ENCODE results near the gene DNAL1. TPM values are rescaled to one million over a fixed set of nuclear protein-coding genes. Genes with fewer than 3 reads are reported as not detected.

DNAL1 gene
- polyA plus RNA-seq, 2 of the 4 experiments (the other 2 are of a cell fraction): 8.3 to 16.3 TPM

DNA sequence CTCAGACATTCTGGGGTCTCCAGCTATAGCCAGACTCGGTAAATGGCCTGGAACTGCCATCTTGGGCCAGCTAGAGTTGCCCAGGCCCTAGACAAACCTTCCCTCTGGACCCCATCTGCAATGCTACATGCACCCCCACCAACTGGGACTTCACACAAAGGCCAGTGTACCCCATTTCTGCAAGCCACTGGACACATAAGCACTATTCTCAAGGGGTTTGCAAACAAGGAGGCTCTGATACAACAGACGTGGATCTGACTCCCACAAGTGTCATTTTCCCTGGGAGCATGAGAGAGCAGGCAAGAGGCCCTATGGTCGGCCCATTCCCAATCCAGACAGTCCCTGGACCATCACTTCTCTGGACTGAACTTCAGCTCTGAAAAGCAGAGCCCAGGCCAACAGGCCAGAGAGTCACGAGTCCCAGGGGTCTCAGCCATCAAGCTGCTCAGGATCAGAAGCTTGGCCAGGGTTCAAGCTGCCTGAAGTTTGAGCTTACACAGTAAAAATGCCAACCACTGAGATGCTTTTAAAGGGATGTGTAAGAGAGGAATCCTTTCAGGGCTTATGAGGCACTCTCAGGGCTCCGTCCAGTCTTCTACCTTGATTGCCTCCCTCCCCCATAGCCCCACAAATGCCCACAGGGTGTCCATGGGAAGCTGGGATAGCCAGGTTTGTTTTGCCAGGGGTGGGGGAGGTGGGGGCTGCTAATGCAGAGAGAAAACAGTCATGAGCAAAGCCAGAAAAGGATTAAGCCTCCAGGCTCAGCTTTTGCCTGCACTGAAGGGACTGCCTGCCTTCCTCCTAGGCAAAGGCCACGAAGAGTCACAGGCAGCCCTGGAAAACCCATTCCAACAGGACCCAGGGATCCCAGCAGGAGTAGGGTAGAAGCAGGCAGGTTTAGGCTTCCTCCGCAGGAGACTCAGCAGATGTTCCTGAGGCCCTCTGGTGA, 101.1 kb downstream of the DNAL1 start:
- DNase-seq (ENCODE audit: low read depth in 1 of 2, low spot score in 1 of 2): no peak
- 86% methylated on average over 7 of the region's 7 CpGs for WGBS (ENCODE audit: missing lambda C conversion rate)
- POLR2A ChIA-PET: interaction anchor here (1.0 kb wide), 1 partner anchor 31 kb away, joined by 3 read pairs; no protein-coding TSS in a partner anchor
- FAIRE-seq: no peak
- CTCF ChIA-PET: interaction anchor here (1.1 to 10.6 kb wide), 6 partner anchors 10 to 81 kb away, joined by 3 to 138 read pairs (median 8); a partner anchor contains a TSS
- ATAC-seq: no peak
- Histone ChIP-seq H3K27ac (peak overlapping the region in 1 of 2 experiments; percentile 86; a peak in 3 of 6 replicates), H3K4me1 (peaks cover 80% of the 10 kb centered on the region), H3K9me3 (no peaks in the 10 kb centered on the region), H3K4me3 (no peak overlapping the region), H3K4me2 (no peak overlapping the region; the same call in 2 of the 3 replicates)
- no peak for TF ChIP-seq KDM5A (IDR thresholded peaks at IDR 0.05)
- no peak for TF ChIP-seq MAFK (IDR thresholded peaks at IDR 0.05; ENCODE audit: partially characterized antibody)
- TF ChIP-seq SREBF2 (IDR thresholded peaks at IDR 0.05): no peak
- TF ChIP-seq CBX2 (IDR thresholded peaks at IDR 0.05; ENCODE audit: borderline replicate concordance, low read depth): no peak

DNA sequence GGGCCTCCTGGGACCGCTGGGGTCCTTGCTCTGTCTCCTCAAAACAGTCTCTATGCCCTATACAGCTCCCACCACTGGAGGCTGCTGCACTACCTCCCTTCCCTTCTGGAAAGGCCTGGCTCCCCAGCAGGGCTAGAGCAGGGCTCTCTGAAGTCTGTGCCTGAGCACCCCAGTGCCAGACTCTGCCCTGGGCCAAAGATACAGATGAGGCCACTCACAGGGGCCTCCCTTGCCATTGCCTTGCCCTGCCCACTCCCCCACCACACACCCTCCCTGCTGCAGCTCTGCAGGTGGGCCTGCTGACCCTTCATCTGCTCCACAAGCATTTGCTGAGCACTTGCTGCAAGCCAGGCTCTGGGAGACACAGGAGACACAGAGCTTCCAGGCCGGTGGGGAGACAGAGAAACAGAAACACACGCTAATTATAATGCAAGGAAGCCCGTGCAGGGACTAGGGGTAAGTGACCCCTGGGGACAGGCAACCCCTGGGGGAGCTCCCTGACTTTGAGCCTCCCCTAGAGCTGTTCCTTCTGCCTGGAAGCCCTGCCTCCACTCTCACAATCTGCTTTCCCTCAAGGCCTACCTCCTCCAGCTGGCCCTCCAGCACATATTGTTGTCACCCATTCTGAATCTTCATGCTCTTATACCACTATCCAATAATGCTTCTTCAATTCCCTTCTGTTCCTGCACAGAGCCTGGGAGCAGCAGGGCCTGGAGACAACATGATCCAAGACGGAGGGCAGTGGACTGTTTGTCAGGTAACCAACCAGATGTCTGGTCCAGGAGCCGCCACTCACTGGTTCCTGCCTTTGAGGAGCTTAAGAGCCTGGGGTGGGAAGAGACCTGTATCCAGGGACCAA, 102.0 kb downstream of the DNAL1 start:
- ChIA-PET POLR2A (interaction anchor here (1.0 kb wide), 1 partner anchor 32 kb away, joined by 3 read pairs; no protein-coding TSS in a partner anchor), CTCF (interaction anchor here (0.5 to 10.6 kb wide), 6 partner anchors 9 to 738 kb away, joined by 3 to 138 read pairs (median 4); a partner anchor contains a TSS)
- WGBS (ENCODE audit: missing lambda C conversion rate): 80% methylated on average over 6 of the region's 6 CpGs
- Histone ChIP-seq H3K4me3 (no peak overlapping the region), H3K4me1 (peaks cover 80% of the 10 kb centered on the region), H3K9me3 (no peaks in the 10 kb centered on the region), H3K4me2 (no peak overlapping the region), H3K27ac (peak overlapping the region in 1 of 2 experiments; percentile 86; a peak in 2 of 6 replicates)
- no peak for DNase-seq (ENCODE audit: low read depth in 1 of 2, low spot score in 1 of 2)
- no peak for FAIRE-seq
- TF ChIP-seq MYC (IDR thresholded peaks at IDR 0.05; ENCODE audit: borderline replicate concordance, low read length): no peak
- no peak for TF ChIP-seq RARB (CRISPR knock-in tag; IDR thresholded peaks at IDR 0.05)
- TF ChIP-seq, protein P1, sequence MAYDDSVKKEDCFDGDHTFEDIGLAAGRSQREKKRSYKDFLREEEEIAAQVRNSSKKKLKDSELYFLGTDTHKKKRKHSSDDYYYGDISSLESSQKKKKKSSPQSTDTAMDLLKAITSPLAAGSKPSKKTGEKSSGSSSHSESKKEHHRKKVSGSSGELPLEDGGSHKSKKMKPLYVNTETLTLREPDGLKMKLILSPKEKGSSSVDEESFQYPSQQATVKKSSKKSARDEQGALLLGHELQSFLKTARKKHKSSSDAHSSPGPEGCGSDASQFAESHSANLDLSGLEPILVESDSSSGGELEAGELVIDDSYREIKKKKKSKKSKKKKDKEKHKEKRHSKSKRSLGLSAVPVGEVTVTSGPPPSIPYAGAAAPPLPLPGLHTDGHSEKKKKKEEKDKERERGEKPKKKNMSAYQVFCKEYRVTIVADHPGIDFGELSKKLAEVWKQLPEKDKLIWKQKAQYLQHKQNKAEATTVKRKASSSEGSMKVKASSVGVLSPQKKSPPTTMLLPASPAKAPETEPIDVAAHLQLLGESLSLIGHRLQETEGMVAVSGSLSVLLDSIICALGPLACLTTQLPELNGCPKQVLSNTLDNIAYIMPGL (CRISPR knock-in tag; IDR thresholded peaks at IDR 0.05; ENCODE audit: borderline replicate concordance): no peak
- TF ChIP-seq HEYL (CRISPR knock-in tag; IDR thresholded peaks at IDR 0.05): no peak
- TF ChIP-seq RCOR1 (IDR thresholded peaks at IDR 0.05; ENCODE audit: low read depth, low read length): no peak
- TF ChIP-seq, protein P2, sequence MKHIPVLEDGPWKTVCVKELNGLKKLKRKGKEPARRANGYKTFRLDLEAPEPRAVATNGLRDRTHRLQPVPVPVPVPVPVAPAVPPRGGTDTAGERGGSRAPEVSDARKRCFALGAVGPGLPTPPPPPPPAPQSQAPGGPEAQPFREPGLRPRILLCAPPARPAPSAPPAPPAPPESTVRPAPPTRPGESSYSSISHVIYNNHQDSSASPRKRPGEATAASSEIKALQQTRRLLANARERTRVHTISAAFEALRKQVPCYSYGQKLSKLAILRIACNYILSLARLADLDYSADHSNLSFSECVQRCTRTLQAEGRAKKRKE (CRISPR knock-in tag; IDR thresholded peaks at IDR 0.05; ENCODE audit: low read depth): no peak
- TF ChIP-seq SREBF2 (IDR thresholded peaks at IDR 0.05): no peak
- 0 out of 5 replicates have a peak, but pooled peaks of 1 of the 2 experiments have one; percentile 21 for TF ChIP-seq RAD21 (conservative IDR thresholded peaks at IDR 0.05 in 1 of 2, IDR thresholded peaks at IDR 0.05 in 1 of 2)
- TF ChIP-seq, protein P3, sequence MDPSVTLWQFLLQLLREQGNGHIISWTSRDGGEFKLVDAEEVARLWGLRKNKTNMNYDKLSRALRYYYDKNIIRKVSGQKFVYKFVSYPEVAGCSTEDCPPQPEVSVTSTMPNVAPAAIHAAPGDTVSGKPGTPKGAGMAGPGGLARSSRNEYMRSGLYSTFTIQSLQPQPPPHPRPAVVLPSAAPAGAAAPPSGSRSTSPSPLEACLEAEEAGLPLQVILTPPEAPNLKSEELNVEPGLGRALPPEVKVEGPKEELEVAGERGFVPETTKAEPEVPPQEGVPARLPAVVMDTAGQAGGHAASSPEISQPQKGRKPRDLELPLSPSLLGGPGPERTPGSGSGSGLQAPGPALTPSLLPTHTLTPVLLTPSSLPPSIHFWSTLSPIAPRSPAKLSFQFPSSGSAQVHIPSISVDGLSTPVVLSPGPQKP (IDR thresholded peaks at IDR 0.05; ENCODE audit: low read depth, low read length): no peak
- ATAC-seq: peak in 1 of 2 experiments; percentile 47; a peak in 3 of 6 replicates

Data from A549 (cell line).